T follicular helper cell (primary cell): ENCODE results near the gene PYCR2.
"Not testable (repeated sequence)": the region's sequence is repeated elsewhere in the genome, so short reads cannot be mapped to it uniquely, and the experiment has no call there.

Source experiments
- DNase-seq: peaks from one replicate; pipeline ENCODE4 v3.0.0-alpha.2; 2020; ENCODE audit warnings: low read depth

PYCR2 gene

GRCh38 chr1:225890346-225891228 lies 33.5 kb downstream of the PYCR2 start:
- no peak for DNase-seq

GRCh38 chr1:225889743-225890142 lies 34.3 kb downstream of the PYCR2 start:
- no peak for DNase-seq

DNA sequence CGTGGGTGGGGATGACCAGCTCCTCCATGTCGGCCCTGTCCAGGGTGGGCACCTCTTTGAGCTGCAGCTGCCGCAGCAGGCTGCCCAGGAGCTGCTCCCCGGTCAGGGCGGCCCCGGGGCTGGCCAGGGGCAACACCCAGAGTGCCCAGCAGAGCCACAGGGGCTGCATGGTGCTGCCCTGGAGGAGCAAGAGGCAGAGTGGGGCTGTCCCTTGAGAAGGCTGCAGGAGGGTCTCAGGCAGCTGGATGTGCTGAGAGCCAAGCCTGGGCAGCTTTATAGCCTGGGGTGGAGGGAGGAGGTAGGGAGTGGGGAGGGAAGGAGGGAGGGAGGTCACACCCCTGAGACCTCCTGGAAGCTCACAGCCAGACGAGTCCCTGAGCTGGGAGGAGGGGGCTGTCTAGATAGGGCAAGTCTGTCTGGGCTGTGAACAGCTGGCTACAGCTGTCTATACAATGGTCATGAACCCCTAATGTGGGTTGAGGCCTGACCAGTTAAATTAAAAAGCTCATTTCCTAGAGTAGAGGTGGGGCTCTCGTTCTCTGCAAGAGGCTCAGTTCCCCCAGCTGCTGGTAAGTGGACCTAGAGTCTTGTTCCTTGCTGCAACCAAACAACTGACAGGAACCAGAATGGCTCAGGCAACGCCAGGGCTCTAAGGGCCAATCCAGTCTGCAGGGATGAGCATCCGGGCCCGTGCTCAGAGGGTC lies 35.0 kb downstream of the PYCR2 start, which contains the start of gene LEFTY1:
TSS of gene LEFTY1 (minus strand) at position 249 of the 704 bp plus-strand sequence. CDS start at position 169, 80 bp downstream.
- DNase-seq = no peak

GRCh38 chr1:225888289-225888897 lies 35.7 kb downstream of the PYCR2 start:
- no peak for DNase-seq

- not testable (repeated sequence) for DNase-seq
These were observed 36.3 kb downstream of the PYCR2 start for GRCh38 chr1:225887554-225888288.

- no peak for DNase-seq
These were observed 37.1 kb downstream of the PYCR2 start for GRCh38 chr1:225887030-225887314.

DNA sequence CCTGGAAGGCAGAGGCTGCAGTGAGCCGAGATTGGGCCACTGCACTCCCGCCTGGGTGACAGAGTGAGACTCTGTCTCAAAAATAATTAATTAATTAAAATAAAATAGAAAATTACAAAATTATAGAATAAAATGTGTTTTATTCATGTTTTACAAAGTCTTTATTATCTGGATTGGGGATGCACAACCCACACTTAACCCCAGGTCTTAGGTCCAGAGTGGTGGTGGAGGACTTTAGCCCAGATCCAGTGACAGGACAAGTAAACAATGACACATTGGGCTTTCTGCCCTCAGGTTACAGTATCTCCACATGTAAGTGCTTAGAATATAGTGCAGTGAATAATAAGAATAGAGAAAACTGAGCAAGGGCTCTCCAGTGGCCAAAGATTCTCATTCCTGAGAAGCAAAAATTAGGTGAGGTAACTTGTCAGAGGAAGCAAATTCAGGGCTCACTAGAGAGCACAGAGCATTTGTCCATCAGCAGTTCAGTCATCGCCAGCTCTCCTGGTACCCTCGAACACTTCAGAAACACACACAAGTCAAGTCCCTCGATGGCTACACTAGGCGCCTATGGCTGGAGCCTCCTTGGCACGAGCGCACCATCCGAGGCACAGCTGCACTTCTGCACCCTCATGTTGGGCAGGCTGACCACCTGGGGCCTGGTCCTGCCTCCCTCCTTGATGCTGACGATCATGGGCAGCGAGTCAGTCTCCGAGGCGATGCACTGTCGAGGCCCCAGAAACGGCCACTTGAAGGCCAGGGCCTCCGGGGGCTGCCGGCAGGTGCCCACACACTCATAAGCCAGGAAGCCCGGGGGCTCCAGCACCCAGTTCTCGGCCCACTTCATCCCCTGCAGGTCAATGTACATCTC lies 37.7 kb downstream of the PYCR2 start:
- DNase-seq = no peak

DNA sequence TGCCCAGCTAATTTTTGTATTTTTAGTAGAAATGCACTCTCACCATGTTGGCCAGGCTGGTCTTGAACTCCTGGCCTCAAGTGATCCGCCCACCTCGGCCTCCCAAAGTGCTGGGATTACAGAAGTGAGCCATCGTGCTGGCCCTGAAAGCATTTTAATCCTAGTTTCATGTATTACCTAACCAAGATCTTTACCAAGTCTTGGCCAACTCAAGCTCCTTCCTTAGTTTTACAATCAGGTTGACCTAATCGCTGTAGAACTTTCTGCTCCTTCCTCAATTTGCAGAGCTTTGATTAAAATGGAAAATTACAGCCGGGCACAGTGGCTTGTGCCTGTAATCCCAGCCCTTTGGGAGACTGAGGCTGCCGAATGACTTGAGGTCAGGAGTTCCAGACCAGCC lies 38.7 kb downstream of the PYCR2 start:
- DNase-seq = no peak

DNA sequence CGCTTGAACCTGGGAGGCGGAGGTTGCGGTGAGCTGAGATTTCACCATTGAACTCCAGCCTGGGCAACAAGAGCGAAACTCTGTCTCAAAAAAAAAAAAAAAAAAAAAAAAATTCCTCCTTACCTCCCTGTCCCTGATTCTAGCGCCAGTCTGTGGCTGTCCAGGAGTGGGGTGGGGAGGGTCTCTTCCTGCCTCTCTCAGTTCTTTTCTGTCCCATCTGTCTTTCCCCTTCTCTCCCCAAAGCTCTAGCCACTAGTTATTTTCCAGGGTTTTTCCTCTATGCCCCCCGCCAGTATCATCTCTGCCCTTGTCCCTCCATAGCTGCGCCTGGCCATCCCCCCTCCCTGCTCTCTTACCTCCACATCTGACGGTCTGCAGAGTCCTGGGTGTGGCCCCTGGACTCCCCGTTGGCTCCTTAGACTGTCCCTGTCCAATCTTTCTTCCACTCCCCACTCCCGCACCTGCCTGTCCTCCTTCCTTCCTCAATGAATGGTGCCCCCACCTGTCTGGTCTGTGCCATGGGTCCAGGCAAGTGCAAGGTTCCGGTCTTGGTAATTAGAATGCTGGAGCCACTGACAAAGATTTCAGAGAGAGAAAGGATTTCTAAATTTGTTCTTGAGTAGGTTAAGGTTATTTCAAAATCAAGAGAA lies 40.3 kb downstream of the PYCR2 start:
- DNase-seq = no peak

DNA sequence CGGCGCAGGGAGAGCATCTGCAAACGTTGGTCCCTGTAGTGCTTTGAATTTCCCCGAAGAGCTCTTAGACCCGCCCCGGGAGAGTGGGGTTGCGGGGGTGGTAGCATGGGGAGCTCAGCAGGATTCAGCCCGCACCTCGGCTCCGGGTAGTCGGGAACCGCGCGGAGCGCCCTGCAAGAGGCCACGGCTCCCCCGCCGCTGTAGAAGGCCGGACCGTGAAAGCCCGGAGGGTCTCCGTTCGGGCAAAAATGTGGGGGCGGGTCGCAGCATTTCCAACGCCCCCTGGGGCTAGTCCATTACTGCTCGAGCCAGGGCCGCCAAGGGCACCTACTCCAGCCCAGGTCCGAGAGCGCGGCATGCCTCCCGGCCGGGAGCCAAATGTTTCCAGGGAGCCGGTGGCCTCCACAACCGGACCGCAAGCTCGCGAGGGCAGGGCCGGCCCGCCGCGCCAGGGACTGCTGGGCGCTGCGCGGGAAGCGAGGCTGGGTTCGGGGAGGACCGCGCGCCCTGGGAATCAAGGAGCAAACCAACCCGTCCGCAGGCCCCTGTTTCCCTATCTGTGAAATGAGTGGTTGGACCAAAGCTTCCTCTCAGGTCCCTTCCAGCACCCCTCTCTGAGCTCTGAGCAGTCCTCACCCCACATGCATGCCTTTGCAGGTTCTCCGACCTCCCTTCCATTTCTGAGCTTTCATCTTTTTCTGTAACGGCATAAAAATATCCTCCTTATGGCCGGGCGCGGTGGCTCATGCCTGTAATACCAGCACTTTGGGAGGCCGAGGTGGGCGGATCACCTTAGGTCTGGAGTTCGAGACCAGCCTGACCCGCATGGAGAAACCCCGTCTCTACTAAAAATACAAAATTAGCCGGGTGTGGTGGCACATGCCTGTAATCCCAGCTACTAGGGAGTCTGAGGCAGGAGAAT lies 41.1 kb downstream of the PYCR2 start:
- DNase-seq = no peak

- DNase-seq = peak; percentile 84
These were observed 41.9 kb downstream of the PYCR2 start, which contains the start of gene TMEM63A for GRCh38 chr1:225881959-225882693. Gene TMEM63A, minus strand, starts transcription at chr1:225882380. Its CDS starts 4,800 bp downstream, at chr1:225877580.

DNA sequence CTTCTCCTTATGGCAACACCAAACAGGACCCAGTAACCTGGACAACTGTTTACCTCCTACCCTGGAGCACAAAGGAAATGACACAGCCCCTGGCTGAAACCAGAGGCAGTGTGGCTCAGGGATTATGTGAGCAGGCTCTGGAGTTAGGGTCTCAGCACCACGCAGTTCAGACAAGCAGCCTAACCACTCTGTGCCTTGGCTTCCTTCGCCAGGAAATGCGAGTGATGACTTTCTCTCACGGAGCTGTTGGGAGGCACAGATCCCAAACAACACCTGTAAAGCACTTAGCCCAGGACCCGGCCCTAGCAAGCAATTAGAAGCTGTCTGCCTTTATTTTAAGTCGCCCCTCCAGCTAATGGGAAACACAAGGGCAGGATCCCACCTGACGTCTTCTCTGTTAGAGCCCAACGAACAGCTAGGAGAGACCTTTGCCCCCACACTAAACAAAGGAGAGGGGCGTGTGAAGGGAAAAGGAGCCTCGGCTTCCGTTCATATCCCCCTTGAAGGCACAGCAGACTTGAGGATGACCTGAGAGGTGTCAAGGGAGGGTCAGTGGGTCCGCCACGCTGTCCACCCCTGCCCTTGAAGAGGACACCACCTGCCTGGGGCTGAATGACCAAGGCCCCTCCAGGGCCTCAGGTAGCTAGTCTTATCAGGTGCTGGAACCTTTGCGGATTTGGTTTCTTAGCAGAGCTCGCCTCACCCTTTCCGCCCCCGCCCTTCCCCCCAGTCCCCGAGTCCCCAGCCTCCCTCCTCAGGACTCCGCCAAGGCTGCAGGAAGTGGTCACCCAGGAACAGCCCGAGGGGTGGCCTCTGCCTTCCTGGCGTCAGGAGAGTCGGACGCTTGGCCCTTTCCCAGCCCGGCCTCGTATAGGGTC lies 42.7 kb downstream of the PYCR2 start:
- no peak for DNase-seq

- DNase-seq = no peak
These were observed 43.4 kb downstream of the PYCR2 start for GRCh38 chr1:225880636-225881035.

GRCh38 chr1:225880222-225880588 lies 43.8 kb downstream of the PYCR2 start:
- no peak for DNase-seq

DNA sequence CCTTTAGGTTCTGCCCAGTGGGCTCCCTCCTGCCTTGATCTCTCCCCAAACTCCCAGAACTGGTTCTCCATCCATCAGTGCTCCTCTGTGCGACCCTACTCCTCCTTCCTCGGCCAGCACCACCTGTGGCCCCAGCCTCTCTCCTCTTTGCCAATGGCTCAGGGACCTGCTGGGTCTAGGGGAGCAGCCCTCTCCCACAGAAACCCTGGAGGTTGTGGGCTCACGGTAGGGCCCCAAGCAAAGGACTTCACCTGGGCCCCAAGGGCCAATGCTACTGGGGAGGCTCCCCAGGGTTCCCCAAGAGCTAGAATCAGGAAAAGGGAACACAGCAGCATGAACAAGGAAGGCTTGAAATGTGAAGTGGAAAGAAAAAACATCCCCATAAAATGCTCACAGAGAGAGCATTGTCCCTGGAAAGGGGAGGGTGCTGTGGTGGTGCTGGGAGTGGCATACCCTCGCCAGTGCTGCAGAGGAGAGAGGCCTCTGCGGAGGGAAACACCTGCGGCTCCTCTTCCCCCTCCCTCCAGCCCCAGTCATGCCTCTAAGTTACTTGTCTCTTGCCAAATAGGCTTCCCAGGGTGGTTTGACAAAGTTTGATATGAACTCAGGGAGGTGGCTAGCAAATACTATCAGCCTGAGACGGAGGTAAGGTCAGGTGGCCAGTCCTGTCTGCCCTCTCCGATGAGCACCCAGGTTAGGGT lies 44.4 kb downstream of the PYCR2 start:
- DNase-seq = no peak

DNA sequence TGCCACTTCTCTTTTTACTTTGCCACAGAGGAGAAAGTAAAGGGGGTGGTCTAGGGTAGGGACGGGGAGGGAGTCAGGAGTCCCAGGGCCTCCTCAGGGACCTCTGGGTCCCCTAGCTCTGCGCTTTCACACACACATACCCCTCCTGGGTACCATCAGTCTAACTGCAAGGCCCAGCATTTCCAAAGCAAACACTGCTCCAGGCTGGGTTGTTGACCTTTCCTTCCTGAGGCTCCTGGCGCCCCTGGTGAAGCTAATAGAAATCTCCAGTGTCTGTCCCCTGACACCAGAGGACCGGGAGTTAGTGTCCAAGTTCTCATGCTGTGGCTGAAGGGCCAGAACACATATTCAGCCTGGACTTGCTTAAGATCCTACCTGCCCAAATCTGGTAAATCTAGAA lies 45.8 kb downstream of the PYCR2 start:
- DNase-seq = no peak

DNA sequence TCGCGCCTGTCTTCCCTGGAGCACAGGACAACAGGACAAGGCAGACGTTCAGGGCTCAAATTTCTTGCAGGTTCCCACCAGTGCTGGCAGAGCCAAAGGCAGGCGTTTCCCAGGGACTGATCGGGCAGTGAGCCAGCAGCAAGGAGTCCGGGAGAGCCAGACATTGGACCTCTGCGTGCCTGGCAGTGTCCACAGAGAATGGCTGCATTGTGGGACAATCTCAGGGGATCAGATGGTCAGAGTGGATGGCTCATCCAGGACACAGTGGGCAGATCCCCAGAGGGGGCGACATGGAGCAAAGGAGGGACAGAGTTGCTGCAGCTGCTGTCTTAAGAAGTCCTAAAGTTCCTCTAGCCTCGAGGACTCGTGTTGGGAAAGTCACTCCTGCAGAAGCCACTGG lies 46.5 kb downstream of the PYCR2 start:
- DNase-seq = no peak
